Measurements from ENCODE around the gene BTG2.

BTG2 gene

DNA sequence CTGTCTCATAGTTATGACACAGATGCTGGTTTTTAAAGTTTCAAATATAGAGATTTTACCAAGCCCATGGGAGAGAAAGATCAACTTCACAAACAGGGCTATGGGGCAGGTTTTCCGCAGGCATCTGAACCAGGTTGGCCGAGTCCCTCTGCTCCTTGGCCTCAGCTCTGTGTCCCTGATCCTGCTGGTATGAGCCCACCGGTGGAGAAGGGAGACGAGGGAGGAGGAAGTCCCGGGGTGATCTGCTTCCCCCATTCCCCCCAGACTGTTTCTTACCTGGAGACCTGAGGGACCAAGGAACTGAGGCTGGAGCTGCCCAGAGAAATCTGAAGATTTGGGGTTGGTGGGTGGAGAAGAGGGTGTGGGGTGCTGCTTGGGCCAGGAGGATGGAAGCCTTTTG lies 28.9 kb upstream of the BTG2 start:
- DNase-seq (ENCODE audit: low spot score): no peak

GRCh38 chr1:203276916-203277545 lies 28.3 kb upstream of the BTG2 start:
- no peak for DNase-seq (ENCODE audit: low spot score)

DNA sequence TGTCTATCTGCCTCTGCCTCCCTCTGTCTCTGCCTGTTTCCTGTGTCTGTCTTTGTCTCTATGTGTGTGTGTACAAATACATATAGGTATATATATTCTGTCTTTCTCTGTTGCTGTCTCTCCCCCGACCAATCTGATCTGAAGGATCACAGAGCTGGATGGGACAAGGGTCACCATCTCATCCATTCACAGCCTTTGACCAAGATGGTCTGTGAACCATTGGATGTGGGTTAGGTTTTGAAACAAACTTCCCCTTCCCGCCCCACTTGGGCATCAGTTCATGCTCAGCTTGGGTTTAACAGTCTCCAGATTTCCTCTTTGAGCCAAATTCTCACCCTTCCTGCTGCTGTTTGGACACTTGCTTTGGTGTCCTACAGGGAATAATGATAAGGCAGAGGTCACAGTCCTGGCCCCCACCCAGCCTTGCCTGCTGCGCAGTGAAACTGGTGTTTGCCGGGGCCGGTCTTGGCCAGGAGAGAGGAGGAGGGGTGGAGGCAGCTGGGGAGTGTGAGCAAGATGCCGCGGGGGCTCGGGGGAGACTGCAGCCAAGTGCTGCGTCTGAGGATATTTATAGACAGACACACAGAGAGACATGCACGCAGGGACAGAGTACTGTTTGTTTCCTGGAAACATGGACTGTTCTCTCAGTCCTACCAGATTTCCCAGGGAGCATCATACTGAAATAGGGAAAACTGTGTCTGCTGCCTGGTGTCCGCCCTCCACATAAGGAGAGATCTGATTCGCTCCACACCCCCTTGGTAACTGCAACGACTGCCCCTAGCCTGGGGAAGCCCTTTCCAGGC lies 27.0 kb upstream of the BTG2 start:
- DNase-seq (ENCODE audit: low spot score): no peak

GRCh38 chr1:203278885-203279406 lies 26.4 kb upstream of the BTG2 start:
- DNase-seq (ENCODE audit: low spot score): no peak

DNA sequence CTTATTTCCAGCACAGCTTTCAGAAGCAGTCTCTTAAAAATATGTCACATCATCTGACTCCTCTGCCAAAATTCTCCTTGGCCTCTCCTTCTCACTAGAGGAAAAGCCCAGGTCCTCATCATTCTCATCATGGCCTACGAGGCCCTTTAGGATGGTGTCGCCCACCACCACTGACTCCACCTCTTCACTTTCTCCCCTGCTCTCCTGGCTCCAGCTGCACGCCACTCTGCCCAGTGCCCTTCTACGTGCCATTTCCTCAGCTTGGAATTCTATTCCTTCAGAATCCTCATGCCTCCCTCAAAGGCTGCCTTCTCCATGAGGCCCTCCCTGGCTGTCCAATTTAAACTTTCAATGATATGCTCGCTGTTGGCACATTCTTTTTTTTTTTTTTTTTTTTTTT lies 25.3 kb upstream of the BTG2 start:
- no peak for DNase-seq (ENCODE audit: low spot score)

GRCh38 chr1:203281033-203281432 lies 24.3 kb upstream of the BTG2 start:
- no peak for DNase-seq (ENCODE audit: low spot score)

GRCh38 chr1:203281851-203282661 lies 23.3 kb upstream of the BTG2 start:
- no peak for DNase-seq (ENCODE audit: low spot score)

DNA sequence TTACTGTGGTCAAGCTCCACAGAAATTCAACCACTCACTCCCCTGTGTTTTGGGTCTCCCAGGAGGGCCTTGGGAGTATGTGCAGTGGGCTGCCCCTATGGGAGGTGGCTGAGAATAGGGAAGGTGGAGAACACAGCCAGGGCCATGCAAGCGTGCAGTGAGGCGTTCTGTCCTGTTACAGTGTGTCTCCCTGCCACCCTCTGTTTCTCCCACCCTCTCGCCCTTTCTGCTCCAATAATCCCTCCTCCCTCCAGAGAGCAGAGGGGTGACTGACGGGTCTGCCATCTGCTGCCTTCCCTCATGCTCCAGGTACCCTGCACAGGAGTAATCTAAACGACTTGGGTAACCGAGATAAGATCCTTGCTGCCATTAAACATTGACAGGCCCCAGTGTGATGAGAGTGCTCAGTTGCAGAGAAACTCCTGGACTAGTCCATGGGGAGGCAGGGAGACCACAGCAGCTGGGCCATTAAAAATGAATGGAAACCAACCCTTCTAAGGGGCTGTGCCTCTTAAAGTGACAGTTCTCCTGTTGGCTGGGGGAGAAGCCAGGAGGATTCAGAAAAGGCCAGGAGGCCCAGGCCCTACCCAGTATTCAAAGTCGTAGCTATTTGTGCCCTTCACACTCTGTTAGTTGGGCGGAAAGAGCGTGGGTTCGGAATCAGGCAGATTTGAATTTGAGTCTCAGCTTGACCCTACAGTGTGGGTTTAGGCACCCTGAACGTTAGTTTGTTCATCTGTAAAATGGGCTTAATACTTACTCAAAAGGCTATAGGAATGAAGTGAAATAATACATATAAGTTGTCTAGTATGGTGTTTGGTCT lies 22.4 kb upstream of the BTG2 start:
- no peak for DNase-seq (ENCODE audit: low spot score)

DNA sequence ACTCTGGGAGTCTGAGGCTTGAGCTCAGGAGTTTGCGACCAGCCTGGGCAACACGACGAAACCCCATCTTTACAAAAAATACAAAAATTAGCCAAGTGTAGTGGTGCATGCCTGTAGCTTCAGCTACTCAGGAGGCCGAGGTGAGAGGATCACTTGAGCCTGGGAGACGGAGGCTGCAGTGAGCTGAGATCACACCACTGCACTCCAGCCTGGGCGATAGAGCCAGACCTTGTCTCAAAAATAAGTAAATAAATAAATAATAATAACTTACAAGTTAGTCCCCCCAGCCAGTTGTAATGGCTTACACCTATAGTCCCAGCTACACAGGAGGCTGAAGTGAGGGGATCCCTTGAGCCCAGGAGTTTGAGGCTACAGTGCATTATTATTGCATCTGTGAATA lies 21.7 kb upstream of the BTG2 start:
- no peak for DNase-seq (ENCODE audit: low spot score)

DNA sequence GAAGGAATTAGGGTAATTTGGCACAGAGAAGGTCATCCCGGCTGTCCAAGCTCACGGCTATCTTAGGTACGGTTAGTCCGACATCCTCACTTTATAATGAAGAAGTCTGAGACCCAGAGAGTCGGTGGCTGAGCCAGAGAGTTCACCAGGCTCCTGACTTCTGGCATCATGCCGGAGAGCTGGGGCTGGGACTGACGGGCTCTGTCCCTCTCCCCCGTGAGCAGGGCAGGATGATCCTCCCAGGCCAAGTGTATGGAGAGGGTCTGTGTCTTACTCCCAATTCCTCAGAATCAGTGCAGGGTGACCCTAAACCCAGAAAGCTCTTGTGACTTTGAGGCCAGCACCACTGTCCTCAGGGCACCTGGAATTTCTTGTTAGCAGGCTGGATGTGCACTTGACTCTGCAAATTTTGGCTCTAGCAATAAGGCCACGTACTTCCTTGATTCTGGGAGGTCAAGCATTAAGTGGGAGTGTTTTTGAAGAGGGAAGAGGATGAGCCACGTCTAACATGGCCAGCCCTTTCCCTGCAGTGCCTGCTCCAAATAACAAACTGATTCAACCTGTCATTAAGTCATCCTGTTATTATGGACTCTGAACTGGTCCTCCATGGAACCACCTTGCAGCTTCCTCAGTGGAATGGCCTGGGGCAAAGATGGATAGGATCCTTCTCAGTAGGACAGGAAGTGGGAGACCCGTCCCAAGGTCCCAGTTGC lies 20.8 kb upstream of the BTG2 start:
- DNase-seq (ENCODE audit: low spot score): no peak

DNA sequence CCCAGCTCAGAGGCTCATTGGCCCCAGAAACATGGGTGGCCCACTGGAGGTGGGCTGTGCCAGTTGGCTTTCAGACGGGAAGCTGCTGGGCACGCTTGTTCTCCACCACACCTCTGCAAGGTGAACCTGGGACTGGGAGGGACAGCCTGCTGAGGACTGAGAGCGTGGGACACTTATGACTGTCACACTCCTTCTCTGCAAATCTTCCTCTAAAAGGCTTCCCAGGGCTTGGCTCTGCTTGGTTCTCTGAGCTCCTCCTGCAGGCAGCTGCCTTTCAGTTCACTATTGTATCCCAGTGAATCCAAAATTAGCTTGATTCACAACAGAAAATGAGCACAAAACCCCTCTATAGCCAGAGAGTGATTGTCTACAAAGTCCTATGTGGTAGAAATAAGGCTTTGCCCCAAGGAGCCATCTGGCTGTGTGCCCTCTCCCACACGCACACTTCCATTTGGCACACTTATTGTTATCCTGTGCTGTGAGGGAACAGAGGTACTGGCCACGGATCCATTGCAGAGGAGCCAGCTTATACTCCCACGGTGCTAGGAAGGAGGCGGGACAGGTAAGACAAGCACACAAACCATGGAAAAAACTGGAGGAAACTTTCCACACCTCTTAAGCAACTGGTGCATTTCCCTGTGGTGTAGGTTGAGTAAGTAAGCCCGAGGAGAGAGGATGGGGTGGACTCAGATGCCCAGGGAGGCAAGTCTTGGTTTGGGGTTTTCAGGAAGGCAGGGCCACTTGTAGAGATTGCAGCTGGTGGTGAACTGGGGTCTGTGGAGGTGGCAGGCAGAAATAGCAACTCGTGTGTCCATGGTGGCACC lies 18.9 kb upstream of the BTG2 start:
- DNase-seq (ENCODE audit: low spot score): no peak

DNA sequence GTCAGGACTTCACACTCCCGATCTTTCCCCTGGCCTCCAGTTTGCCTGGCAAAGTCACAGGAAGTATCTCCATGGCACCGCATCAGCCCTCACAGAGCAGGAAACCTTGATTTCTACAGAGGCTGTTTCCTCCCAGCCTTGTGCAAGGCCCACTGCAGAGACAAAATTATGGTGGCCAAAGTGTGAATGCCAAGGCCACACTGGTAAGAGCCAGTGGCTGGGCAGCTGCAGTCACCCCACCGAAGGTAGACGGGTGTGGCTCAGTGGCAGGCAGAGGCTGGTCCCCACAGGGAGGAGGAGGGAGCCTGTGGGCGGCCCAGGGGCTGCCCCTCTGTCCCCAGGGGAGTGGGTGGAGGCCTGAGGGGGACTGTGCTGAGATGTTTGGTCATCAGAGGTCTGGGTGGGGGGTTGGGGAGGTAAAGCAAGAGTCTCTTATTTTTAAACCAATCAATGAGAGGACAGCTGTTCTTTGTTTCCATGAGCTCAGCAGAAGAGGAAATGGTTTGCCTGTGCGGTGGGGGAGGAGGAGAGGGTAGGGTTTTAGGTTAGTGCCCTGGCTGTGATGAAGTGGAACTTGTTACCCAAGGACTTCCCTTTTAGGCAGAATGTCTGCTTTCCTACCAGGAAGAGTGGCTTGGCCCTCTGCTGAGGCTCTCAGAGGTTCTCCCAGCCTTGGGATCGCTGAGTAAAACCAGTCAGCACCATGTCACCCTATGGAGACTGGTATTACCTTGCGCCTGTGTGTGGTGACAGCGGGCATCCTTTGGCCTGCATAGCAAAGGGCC lies 18.0 kb upstream of the BTG2 start:
- no peak for DNase-seq (ENCODE audit: low spot score)

DNA sequence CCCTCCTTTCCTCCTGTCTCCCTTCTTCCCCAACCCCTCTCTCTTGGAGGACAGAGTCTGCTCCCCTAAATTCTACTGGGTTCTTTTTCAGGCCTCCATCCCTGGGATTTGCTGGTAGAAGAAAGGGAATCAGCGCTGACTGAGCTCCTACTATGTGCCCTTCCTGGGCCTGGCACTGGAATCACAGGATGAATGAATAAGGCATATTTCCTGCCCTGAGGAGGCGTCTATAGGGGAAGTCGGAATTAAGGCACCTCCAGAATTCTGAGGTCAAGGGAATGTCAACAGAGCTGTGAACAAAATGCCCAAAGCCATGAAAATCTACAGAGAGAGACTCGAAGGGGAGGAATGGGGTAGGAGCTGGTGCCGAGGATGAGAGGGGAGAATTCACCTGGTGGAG lies 17.4 kb upstream of the BTG2 start:
- no peak for DNase-seq (ENCODE audit: low spot score)

GRCh38 chr1:203288400-203288799 lies 16.9 kb upstream of the BTG2 start:
- no peak for DNase-seq (ENCODE audit: low spot score)

DNA sequence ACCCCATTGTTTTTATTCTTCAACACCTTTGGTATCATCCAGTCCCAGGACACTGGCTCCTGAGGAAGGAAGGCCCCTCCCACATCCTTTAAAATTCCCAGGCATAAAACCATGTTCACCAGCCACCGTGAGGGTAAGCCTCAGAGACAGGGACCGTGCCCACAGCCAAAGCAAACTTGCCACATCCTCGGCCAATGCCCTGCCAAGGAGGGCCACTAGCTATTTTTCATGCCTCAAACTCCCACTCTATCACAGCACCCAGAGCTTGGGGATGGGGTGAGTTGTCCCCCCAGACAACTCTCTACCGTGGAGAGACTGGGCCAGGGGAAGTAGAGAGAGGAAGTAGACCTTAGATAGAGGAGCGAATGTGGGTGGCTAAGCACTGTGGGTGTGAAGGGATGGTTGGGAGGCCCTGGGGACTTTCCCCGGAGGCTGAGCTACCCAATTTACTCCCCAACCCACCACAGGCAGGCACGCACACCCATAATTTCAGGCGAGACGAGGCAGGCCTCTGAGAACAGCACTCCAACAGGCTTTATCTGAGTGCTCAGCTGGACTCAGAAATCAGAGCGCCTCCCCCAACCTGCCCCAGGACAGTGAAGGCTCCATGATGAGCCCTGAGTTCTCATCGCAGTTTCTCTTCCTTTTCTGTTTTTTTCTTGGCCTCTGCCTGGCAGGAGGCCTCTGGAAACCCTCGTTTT lies 15.9 kb upstream of the BTG2 start:
- peak; percentile 58 for DNase-seq (ENCODE audit: low spot score)

- no peak for DNase-seq (ENCODE audit: low spot score)
Observed at GRCh38 chr1:203289982-203290260, 15.4 kb upstream of the BTG2 start.

DNA sequence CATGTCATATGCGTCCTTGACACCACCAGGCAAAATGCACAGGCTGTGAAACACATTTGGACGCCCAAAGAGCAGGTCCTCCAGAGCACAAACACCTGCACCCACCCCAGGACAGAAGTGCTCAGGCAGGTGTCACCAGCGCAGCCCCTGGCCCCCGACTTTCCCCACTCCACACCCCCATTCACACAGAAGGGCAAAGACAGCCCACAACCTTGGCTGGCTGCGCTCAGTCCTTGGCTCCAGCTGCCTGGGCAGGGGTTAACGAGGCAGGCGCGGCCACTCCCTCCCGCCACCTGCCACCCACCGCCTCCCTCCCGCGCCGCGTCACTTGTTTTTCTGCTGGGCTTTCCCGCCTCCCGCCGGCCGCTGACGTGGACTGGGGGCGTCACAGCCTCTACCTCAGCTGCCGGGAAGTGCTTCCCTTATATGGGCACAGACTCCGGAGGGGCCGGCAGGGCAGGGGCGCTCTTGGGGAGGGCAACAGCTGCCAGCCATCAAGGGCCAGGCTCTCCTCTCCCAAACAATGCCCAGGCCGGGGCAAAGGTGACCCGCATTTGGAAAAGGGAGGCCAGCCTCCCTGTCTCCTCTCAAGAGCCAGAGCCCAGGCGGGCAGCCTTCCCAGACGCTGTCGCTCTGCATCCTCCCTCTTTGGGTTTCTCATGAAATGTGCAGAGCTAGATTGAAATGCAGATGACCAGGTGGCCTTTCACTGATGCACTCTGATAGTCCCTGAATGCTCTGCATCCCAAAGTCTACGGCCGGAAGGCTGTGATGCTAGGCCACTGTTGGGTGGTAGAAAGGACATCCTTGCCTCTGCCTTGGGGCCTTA lies 14.8 kb upstream of the BTG2 start:
- peak; percentile 63 for DNase-seq (ENCODE audit: low spot score)

All from hematopoietic multipotent progenitor cell treated with erythropoietin and hydrocortisone succinate and interleukin-3 and kit ligand, for 15 days (in vitro differentiated cells).